Activated CD4-positive, alpha-beta T cell treated with anti-CD3 and anti-CD28 coated beads, Interleukin-2, amount 50 U/mL, for 48 hours (primary cell): Measurements from ENCODE around the gene KNSTRN.
A peak's percentile ranks its signal among the peaks of the same experiment; 100 is the strongest.

Experiments
- DNase-seq, 2 experiments: peaks; one replicate each; pipeline ENCODE4 v3.0.0-alpha.2; 2020

KNSTRN gene

GRCh38 chr15:40405501-40406381 is 23.2 kb downstream of the KNSTRN start, which contains the start of gene IVD:
TSS of gene IVD (plus strand) at chr15:40405795. CDS start at chr15:40405828, 33 bp downstream.
- DNase-seq = peak; percentile 89 to 92

- no peak for DNase-seq
Measured at GRCh38 chr15:40407330-40407990, 24.9 kb downstream of the KNSTRN start.

GRCh38 chr15:40409366-40409765 is 26.8 kb downstream of the KNSTRN start:
- no peak for DNase-seq

DNA sequence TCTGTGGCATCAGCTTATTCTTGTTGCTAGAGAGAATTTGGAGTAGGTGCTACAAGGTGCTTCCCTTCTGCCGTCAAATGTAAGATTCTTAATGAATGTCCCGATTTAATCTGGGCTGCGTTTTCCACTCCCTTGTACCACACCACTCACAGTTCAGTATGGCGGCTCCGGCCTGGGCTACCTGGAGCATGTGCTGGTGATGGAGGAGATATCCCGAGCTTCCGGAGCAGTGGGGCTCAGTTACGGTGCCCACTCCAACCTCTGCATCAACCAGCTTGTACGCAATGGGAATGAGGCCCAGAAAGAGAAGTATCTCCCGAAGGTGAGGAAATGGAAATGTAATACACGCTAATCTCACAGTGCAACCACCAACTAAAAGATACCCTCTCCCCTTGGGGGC is 28.0 kb downstream of the KNSTRN start:
- DNase-seq = no peak

- DNase-seq = no peak
Measured at GRCh38 chr15:40412095-40412759, 29.7 kb downstream of the KNSTRN start.

- no peak for DNase-seq
Measured at GRCh38 chr15:40413036-40413435, 30.5 kb downstream of the KNSTRN start.

GRCh38 chr15:40414816-40415215 is 32.3 kb downstream of the KNSTRN start:
- no peak for DNase-seq

DNA sequence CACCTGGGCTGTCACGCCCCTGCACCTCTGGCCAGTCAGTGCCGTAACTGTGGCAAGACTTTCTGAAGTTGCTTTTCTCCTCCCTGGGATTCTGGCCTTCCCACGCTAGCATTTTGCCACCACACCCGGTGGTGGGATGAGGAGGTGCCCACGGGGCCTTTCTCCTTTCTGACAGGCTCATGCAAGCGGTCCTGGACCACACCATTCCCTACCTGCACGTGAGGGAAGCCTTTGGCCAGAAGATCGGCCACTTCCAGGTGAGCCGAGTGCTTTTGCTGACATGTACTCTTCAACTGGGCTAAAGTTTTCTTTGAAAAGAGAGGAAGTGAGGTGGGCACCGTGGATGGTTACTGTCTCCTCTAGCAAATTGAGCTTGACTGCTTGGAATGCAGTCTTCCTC is 32.7 kb downstream of the KNSTRN start:
- DNase-seq = no peak

DNA sequence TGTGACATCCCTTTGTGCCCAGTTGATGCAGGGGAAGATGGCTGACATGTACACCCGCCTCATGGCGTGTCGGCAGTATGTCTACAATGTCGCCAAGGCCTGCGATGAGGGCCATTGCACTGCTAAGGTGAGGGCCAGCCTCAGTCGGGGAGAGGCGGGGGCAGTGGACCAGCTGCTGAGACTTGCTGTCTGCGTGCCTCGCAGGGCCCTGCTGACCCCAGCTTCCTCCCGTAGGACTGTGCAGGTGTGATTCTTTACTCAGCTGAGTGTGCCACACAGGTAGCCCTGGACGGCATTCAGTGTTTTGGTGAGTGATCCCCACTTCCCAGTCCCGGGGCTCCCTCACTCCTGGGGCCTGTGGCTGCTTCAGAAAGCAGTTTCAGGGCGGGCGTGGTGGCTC is 33.5 kb downstream of the KNSTRN start:
- no peak for DNase-seq

GRCh38 chr15:40418126-40418525 is 35.6 kb downstream of the KNSTRN start:
- no peak for DNase-seq

DNA sequence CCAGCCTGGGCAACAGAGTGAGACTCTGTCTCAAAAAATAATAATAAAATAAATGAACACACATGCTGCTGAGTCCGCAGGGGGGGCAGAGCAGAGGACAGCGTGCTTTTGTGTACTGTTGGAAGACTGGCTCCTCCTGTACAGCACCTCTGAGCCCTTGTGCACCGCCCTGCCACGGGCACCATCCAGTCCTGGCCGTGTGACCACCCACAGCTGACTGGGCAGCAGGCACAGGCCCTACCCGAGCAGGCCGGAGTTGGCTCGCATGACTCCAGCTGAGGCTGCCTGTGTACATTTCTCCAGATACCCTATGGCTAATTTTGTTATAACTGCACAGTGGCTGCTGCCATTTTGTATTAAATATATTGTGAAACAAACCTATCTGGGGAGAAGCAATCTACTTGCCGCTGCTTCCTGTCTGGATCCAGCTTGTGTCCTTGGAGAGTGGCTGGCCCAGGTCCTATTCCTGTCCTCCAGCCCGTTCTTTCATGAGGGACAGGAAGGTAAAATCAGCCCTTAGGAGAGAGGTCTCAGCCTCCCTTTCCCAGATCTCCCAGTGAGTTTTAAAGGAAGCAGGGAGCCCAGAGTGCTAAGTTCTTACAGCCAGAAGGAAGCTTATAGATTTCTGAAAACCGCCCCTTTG is 37.7 kb downstream of the KNSTRN start:
- no peak for DNase-seq

DNA sequence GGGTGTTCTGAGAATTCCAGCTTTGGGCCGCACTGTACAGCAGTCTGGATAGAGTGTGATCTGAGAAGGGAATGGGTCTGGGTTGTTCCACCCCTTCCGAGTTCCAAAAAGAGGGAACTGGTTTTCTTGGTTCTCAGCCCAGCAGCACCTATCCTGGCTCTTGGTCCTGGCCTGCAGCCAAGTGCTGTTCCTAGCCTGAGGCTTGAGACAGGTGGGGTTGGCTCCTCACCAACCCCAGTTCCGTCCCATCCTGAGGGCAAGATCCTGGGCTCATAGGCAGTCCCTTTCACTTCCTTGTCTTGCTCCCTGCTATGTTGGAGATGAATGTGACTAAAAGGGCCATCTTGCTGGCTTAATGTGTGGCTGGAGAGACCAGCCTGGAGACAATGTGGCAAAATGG is 38.3 kb downstream of the KNSTRN start:
- DNase-seq = no peak

- DNase-seq = peak; percentile 86 to 90
Measured at GRCh38 chr15:40421246-40422157, 39.0 kb downstream of the KNSTRN start.

DNA sequence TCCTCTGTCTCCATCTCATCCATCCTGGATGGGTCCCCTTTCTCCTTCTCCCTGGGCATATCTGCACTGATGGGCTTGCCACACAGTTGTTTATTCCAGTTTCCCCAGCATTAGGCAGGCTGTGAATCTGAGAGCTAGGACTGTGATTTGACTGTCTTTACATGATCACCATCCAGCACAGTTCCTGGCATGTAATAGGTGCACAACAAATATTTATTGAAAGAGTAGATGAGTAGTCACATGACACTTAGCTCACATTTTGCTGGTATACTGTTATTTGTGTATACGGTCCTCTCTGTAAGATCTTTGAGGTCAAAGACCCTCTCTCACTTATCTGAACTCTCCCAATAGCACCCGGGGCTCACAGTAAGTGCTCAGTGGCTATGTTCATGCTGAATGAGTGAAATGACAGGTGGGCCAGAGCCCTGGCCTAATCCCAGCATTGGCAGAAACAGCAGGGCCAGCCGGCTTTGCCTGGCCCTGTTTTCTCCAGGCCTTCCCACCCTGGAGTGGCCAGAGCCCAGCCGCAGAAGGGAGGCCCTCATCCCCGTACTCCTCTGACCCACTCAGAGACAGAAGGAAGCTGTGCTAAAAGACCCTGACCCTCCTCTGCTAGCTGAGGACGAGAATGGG is 42.1 kb downstream of the KNSTRN start:
- no peak for DNase-seq

- no peak for DNase-seq
Measured at GRCh38 chr15:40425681-40426080, 43.2 kb downstream of the KNSTRN start.

GRCh38 chr15:40427188-40427587 is 44.7 kb downstream of the KNSTRN start:
- no peak for DNase-seq

GRCh38 chr15:40428185-40428584 is 45.7 kb downstream of the KNSTRN start:
- no peak for DNase-seq

DNA sequence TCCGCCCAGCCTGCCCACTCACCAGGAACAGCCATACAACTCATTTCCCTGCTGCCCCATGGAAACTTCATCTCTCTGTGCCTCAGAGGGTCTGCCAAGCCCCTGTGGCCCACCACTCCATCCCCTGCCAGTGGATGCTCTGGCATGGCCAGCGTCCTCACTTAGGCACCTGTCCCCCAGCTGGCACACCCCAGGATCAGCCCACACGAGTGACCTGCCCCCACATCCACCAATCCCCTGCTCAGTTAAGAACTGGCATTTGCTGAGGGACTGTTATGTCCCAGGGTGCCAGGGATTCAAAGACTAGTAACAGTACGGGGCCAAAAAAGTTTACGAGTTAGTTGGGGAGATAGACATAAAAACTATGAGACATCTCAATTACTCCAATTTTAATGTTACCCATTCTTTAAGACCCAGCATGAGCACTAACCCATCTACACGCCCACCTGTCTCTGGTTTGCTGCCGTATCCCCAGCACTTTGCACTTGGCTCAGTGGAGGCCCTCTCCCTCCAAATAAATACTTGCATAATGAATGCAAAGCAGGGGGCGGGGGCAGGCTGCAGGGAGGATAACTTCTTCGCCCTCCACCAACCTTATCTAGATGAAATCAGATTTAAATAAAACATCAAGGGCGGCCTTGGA is 46.7 kb downstream of the KNSTRN start:
- DNase-seq = no peak

DNA sequence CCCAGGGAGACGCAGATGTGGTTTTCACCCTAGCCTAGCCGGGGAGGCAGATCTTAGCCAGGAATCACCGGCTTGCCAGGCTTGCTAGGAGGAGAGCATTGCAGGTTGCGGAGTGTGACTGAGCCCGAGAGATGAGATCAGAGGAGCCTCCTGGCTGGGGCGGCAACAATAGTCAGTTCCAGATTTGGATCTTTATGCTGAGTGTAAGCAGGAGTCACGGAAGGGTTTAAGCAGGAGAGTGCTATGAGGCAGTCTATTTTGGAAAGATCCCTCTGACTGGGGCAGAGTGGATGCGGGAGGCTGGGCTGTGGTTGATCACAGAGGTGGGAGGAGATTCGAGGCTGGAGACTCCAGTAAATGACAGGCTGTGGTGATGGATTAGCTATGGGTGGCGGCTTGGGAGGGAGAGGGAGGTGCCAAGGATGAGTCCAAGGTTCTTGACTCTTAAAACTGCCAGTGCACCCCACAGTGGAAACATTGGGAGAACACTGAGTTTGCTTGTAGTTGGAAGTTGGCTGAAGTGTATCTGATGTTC is 47.8 kb downstream of the KNSTRN start:
- DNase-seq = no peak

DNA sequence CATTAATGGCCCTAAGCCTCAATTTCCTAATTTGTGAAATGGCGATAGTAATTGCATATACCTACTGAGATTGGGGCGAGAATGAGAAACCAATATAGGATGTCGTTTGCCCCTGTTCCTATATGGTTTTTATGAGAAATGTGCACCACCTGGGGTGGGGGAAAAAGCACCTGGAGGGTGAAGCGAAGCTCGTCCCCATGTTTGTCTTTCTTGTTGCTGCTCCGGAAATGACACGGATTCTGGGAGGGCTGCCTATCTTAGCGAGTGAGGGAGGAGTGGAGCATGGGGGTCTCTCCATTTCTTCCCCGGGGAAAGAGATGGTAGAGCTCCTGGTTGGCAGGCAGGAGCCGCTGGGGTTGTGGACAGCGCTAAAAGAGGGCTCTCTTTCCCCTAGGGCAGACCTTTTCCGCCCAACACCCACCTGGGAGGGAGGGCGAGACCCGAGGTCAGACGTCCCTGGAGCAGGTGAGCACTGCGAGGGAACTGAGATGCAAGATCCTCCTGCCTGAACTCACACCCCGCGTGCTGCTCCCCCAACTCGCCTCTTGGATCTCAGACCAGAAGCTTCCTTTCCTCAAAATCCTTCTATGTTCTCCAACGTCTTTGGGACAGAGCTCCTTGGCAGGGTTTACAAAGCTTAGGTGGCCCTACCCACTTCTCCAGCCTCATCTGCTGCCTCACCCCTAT is 52.6 kb downstream of the KNSTRN start:
- no peak for DNase-seq
